GM21723 (cell line): ENCODE data around the gene MCRIP2.

ENCODE experiments used
- ATAC-seq: cut with Tn5 transposase; IDR thresholded peaks from one replicate; pipeline ENCODE4 v1.9.1; 2021; ENCODE audit warnings: mild to moderate bottlenecking, moderate library complexity; ENCODE audit not compliant: unreplicated experiment

Gene MCRIP2

DNA sequence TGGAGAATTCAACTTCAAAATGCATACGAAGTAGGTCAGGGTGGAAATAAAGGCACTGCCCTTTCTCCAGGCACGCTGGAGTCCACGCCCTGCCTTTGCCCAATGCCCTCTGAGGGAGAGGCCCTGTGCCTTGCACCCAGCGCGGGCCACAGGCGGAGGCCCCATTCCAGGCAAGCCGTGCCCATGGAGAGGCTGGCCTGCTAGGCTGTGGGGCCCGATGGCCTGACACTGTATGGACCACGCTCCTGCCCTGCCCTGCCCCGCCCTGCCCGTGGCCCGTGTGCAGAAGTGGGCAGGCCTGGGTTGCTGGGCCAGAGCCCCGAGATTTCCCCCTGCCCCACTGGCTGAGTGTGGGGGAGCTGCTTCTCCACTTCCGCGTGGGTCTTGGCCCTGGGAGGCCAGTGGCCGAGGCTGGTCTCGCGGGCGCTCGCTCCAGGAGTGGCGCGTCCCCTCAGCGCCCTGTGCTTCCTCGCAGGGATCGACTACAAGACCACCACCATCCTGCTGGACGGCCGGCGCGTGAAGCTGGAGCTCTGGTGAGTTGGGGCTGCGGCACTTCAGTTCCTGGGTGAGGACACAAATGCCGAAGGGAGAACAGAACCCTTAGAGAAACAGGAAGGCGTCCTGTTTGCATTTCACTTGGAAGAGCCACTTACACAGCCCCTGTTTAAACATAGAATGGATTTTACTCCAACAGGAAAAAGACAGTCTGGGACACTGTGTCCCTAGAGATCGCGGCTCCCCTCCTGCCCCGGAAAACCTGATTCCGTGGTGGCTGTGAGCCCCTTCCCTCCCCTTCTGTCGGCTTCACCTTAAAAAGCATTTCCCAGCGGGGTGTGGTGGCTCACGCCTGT lies 24.7 kb upstream of the MCRIP2 start:
- no peak for ATAC-seq

DNA sequence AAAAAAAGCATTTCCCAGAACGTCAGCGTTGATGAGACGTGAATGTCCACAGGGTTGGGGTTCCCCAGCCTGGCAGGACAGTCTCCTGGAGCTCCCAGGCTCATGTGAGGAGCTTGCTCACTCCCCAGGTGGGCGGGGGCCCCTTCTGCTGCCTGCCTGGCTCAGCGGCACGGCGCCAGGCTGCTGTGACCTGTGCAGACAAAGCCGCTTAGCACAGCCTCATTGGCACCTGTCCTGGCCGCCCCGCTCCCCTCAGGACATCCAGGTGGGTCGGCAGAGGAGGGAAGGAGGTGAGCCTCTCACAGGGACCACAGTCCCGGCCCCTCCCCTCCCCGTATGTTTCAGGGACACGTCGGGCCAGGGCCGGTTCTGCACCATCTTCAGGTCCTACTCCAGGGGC lies 23.8 kb upstream of the MCRIP2 start:
- ATAC-seq, result no peak

- no peak for ATAC-seq
Observed at GRCh38 chr16:619476-620100, 22.0 kb upstream of the MCRIP2 start.

GRCh38 chr16:620700-621525 lies 20.7 kb upstream of the MCRIP2 start:
- ATAC-seq, result no peak

DNA sequence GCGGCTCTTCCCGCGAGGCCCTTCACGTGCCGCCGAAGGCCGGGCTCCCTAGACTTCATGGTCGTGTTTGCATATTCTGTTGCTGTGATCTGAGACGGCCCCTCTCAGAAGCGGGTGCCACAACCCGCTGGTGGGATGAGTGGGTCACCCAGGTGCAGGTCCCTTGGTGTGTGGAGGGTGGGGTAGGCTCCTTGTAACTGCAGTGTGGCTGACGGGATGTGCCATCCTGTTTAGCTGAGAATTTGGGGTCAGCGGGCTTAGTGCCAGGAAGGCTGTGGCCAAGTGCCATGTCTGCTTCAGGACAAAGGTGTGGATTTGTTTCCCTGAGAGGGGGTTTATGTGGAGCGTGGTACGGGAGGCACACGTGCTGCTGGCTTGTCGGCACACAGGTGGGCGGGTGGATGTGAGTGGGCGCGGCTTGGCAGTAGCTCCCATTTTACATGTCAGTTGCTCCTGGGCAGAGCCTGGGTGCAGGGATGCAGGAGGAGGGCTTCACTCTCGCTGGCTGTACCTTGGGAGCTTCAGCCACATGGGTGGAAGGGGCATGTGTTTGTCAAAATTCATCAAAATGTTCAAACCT lies 20.0 kb upstream of the MCRIP2 start:
- ATAC-seq, result no peak

- no peak for ATAC-seq
Observed at GRCh38 chr16:622920-623280, 18.7 kb upstream of the MCRIP2 start.

DNA sequence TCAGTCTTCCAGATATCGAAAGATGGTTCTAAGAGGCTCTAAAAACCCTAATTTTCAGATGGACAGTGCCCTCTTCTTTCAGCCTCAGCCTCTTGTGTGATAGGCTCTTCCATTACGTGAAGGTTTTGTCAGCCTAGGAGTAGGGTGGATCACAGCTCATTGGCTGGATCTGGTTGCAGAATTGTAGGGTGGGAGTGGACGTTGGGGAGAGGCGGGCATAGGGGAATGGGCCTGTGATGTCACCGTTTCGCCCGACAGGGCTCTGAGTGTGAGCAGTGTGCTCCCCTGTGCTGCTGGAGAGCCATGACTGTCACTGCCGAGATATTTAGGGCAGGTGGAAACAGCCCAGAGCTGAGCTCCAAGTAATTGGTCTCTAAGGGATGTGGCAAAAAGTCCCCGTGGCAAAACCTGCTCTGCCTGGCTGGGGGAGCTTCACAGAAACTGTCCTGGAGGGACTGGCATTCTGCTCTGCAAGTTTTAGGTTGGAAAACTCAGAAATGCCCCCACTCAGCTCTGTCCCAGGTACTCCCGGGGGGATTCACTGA lies 17.0 kb upstream of the MCRIP2 start:
- ATAC-seq, result no peak

GRCh38 chr16:625117-625976 lies 16.3 kb upstream of the MCRIP2 start:
- ATAC-seq, result no peak

DNA sequence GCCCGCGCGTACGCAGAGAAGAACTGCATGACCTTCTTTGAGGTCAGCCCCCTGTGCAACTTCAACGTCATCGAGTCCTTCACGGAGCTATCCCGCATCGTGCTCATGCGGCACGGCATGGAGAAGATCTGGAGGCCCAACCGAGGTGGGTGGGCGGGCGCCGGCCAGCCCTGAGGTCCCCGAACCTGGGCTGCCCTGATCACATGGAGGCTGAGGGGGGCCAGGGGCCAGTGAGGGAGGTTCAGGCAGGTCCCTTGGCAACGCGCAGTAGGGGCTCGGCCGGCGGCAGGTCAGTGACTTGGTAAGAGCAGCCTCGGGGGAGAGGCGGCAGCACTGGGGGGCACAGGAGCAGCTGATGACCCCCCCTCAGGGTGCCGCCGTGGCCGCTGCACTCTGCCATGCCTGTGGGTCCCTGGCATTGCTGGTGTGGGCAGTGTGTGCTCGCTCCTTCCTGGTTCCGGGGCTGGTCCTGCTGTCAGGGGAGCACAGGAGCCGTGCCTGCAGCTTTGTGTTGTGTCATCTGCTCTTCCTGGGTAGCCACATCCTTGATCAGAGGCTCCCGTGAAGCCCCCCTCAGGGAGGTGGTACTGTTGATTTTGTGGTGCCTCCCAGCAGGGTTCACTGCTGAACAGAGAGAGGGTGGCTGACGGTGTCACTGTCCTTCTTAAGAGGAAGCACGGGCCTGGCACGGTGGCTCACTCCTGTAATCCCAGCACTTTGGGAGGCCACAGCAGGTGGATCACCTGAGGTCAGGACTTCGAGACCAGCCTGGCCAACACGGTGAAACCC lies 15.5 kb upstream of the MCRIP2 start:
- ATAC-seq, result no peak

- no peak for ATAC-seq
Observed at GRCh38 chr16:626787-627453, 14.7 kb upstream of the MCRIP2 start.

- ATAC-seq, result no peak
Observed at GRCh38 chr16:627454-628239, 14.0 kb upstream of the MCRIP2 start.

DNA sequence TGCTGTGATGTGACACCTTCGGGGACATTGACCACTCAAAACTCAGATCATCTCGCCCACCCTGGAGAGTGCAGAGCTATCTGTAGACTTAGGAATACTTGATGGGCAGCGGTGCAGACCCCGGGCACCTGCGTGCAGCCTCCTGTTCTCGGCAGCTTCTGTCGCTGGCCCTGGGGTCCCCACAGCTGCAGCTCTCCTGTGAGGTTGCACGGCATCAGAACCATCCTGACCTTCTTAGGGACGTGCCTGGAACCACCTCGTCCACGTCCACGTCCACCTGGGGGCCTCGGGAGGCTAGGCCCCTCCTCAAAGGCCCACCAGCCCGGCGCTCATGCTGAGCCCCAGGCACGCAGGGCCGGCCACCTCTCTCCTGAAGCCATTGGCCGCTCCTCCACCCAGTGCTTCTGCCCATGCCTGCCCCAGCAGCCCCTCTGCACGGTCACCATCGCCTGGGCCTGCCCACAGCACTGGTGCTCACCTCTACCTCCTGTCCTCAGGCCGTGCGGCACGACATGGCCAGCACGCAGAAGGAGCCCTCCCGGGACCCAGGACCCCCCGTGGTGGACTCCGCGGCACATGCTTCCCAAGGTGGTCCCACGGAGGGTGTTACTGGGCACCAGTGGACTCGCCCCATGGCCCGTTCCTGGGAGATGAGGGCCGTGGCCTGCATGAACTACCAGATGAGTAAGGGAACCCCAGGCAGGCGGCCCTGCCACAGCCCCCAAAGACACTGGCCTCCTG lies 13.1 kb upstream of the MCRIP2 start:
- ATAC-seq, result no peak

DNA sequence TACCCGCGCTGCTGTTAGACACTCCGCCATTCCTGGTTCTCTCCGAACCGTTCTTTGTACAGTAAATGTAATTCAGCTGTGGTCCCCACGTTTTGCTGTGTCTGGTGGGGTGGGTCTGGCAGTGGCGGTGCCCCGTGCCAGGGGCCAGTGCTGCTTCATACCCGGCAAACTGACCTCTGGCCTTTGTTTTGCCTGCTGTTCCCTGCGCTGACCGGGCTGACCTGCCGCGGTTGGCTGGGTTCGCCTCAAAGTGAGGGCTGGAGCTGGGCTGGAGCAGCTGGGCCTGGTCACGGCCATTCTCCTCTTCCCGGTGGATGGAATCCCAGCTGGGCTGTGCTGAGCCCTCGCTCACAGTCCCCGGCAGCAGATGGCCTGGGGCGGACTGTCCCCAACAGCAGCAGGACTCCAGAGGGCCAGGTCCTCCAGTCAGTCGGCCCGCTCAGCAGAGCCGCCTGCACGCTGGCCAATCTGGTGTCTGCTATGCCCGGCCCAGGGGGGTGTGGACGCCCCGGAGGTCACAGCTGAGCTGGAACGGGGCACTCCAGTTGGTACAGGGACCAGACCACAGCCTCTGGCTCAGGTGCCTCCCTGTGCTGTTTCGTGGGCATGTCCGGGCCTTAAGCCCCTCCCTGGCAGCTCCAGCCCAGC lies 12.3 kb upstream of the MCRIP2 start:
- ATAC-seq, result no peak

- ATAC-seq, result no peak
Observed at GRCh38 chr16:629833-630248, 11.8 kb upstream of the MCRIP2 start.

GRCh38 chr16:630249-630814 lies 11.3 kb upstream of the MCRIP2 start:
- no peak for ATAC-seq

DNA sequence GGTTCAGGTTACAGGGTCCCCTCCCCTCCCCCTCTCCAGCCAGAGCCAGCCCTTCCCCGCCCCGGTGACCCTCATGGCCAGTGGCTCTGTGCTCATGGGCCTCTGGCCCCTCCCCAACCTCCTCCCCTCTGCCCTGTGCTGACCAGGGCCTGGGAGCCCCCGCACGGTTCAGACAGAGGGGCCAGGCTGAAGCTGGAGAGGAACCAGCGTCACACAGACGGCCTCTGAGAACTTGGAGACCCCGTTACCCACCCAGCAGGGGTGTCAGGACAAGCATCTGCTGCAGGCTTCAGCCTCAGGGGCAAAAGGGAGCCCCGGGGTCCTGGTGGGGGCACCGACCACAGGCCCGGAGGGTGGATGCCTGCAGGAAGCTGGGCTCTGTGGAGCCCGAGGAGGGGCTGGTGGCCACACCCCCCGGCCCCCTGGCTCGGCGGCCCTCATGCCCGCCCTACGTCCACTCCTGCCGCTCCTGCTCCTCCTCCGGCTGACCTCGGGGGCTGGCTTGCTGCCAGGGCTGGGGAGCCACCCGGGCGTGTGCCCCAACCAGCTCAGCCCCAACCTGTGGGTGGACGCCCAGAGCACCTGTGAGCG lies 10.7 kb upstream of the MCRIP2 start, which contains the start of gene WFIKKN1:
Gene WFIKKN1 (plus strand): TSS at position 171 of the 591 bp plus-strand sequence. CDS start 269 bp downstream, at position 440.
- ATAC-seq, result no peak
